Activated naive CD8-positive, alpha-beta T cell treated with anti-CD3 and anti-CD28 coated beads for 36 hours (primary cell): Measurements from ENCODE around the gene PPL. TPM values are rescaled to one million over a fixed set of nuclear protein-coding genes. Genes with fewer than 3 reads are reported as not detected.
A peak's percentile ranks its signal among the peaks of the same experiment; 100 is the strongest.

Experiments
- DNase-seq: peaks from one replicate; pipeline ENCODE4 v3.0.0; 2021
- H3K27ac Mint-ChIP-seq: one replicate; pipeline ENCODE4 v1.8.0; 2022; ENCODE audit warnings: mild to moderate bottlenecking, moderate library complexity, mixed read lengths
- H3K27me3 Mint-ChIP-seq: one replicate; pipeline ENCODE4 v1.8.0; 2022; ENCODE audit warnings: mild to moderate bottlenecking, mixed read lengths
- H3K36me3 Mint-ChIP-seq: one replicate; pipeline ENCODE4 v1.8.0; 2021; ENCODE audit warnings: mild to moderate bottlenecking, mixed read lengths
- H3K4me1 Mint-ChIP-seq: one replicate; pipeline ENCODE4 v1.8.0; 2021; ENCODE audit warnings: mixed read lengths
- H3K4me3 Mint-ChIP-seq: one replicate; pipeline ENCODE4 v1.8.0; 2022; ENCODE audit warnings: mild to moderate bottlenecking, moderate library complexity, mixed read lengths
- H3K9me3 Mint-ChIP-seq: one replicate; pipeline ENCODE4 v1.8.0; 2022; ENCODE audit warnings: mixed read lengths
- total RNA-seq, 2 experiments: library from RNA; stranded (reverse); gene quantifications; one replicate each; pipeline ENCODE4 v1.2.3, GENCODE V29; 2021

Gene PPL
- total RNA-seq, 2 experiments from 2014 or later, result not detected

DNA sequence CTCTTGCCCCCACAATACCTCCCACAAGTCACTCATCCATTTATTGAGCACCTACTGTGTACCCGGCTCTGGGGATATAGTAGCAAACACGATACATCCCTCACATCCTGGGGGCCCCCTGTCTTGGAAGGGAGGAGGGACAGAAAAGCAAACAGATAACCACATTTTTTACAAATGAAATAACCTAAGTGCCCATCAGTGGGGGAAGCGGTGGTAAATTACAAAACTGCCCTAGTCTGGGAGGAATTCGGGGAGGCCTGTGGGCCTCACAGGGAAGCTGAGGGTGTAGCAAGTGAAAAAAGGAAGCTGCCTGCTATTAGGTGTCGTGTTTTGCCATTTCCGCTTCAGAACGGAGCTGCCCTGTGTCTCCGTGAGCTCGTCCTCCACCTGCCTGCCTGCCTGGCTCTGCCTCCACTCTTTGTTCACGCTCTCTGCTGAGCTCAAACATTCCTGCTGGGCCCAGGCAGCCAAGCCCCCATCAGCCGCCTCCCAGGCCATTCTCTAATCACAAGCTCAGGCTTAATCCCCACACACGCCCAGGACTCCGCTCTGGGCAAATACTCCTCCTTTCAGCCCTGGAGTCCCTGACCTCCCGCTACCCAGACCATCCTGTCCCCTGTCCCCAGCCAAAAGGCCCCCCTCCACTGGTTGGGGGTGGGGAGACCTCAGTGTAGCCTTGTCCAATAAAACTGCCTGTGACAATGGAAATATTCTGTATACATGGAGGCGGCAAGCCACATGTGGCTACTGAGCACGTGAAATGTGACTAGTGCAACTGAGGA, 11.0 kb upstream of the PPL start:
- Mint-ChIP-seq H3K36me3 (no peaks in the 10 kb centered on the region), H3K4me3 (no peak overlapping the region), H3K9me3 (no peaks in the 10 kb centered on the region), H3K4me1 (no peaks in the 10 kb centered on the region), H3K27ac (peak overlapping the region; percentile 42), H3K27me3 (peaks cover 22% of the 10 kb centered on the region)
- no peak for DNase-seq

- no peak overlapping the region for H3K4me3 Mint-ChIP-seq
- no peaks in the 10 kb centered on the region for H3K4me1 Mint-ChIP-seq
- DNase-seq, result no peak
- H3K27me3 Mint-ChIP-seq, result peaks cover 22% of the 10 kb centered on the region
- no peaks in the 10 kb centered on the region for H3K36me3 Mint-ChIP-seq
- H3K27ac Mint-ChIP-seq, result no peak overlapping the region
- H3K9me3 Mint-ChIP-seq, result no peaks in the 10 kb centered on the region
These were observed 10.0 kb upstream of the PPL start for GRCh38 chr16:4946917-4947316.

- Mint-ChIP-seq H3K36me3 (no peaks in the 10 kb centered on the region), H3K27ac (no peak overlapping the region), H3K27me3 (peaks cover 22% of the 10 kb centered on the region), H3K4me3 (no peak overlapping the region), H3K4me1 (no peaks in the 10 kb centered on the region), H3K9me3 (no peaks in the 10 kb centered on the region)
- DNase-seq, result no peak
These were observed 8.9 kb upstream of the PPL start for GRCh38 chr16:4945560-4946502.

GRCh38 chr16:4944333-4945281, 7.7 kb upstream of the PPL start:
- no peak overlapping the region for H3K4me3 Mint-ChIP-seq
- no peak overlapping the region for H3K27ac Mint-ChIP-seq
- peak; percentile 20 for DNase-seq
- H3K36me3 Mint-ChIP-seq, result no peaks in the 10 kb centered on the region
- peaks cover 22% of the 10 kb centered on the region for H3K27me3 Mint-ChIP-seq
- H3K9me3 Mint-ChIP-seq, result no peaks in the 10 kb centered on the region
- no peaks in the 10 kb centered on the region for H3K4me1 Mint-ChIP-seq

- no peak overlapping the region for H3K4me3 Mint-ChIP-seq
- no peaks in the 10 kb centered on the region for H3K9me3 Mint-ChIP-seq
- peaks cover 24% of the 10 kb centered on the region for H3K27me3 Mint-ChIP-seq
- H3K36me3 Mint-ChIP-seq, result no peaks in the 10 kb centered on the region
- DNase-seq, result no peak
- H3K4me1 Mint-ChIP-seq, result no peaks in the 10 kb centered on the region
- H3K27ac Mint-ChIP-seq, result no peak overlapping the region
These were observed 5.5 kb upstream of the PPL start for GRCh38 chr16:4942481-4942880.

DNA sequence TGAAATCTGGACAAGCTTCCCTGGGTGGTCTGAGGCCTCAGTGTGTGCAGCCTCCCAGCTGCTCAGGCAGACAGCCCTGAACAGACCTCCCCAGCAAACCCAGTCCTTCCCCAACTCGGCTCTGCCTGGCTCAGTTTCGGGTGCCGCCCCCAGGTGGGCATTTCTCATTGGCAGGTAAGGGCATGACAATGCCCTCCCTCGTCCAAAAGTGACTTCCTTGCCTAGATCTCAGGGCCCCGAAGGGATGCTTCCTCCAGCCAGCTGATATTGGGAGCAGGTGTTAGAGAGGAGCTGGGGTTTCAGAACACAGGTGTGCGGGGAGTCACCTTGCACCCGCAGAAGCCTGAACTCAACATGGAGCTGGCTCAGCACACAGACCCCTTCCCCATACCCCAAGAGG, 3.8 kb upstream of the PPL start:
- no peaks in the 10 kb centered on the region for H3K4me1 Mint-ChIP-seq

DNA sequence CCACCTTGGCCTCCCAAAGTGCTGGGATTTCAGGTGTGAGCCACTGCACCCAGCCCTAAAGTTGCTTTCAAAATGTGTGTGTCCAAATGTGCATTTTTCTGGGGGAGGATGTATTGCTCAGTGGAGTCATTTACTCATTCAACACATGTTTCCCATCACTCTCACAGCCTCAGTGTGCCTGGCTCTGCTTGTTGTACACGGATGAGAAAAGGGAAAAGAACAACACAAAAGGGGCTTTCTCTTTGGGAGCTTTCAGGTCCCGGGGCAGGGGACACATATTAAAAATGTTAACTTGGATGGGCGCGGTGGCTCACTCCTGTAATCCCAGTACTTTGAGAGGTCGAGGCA, 1.7 kb upstream of the PPL start:
- no peak for DNase-seq
- H3K27ac Mint-ChIP-seq, result no peak overlapping the region
- no peaks in the 10 kb centered on the region for H3K9me3 Mint-ChIP-seq
- H3K36me3 Mint-ChIP-seq, result no peaks in the 10 kb centered on the region
- no peak overlapping the region for H3K4me3 Mint-ChIP-seq
- peaks cover 39% of the 10 kb centered on the region for H3K27me3 Mint-ChIP-seq
- H3K4me1 Mint-ChIP-seq, result no peaks in the 10 kb centered on the region

More for the DNA sequence above, 3.8 kb upstream of the PPL start:
- no peaks in the 10 kb centered on the region for H3K9me3 Mint-ChIP-seq
- H3K27ac Mint-ChIP-seq, result no peak overlapping the region
- H3K36me3 Mint-ChIP-seq, result no peaks in the 10 kb centered on the region
- peaks cover 32% of the 10 kb centered on the region for H3K27me3 Mint-ChIP-seq
- DNase-seq, result no peak
- H3K4me3 Mint-ChIP-seq, result no peak overlapping the region

- Mint-ChIP-seq H3K9me3 (no peaks in the 10 kb centered on the region), H3K27ac (no peak overlapping the region), H3K4me1 (no peaks in the 10 kb centered on the region), H3K36me3 (no peaks in the 10 kb centered on the region), H3K4me3 (peak overlapping the region; percentile 40), H3K27me3 (peaks cover 39% of the 10 kb centered on the region)
- DNase-seq, result no peak
These were observed 1.1 kb upstream of the PPL start for GRCh38 chr16:4937782-4938682.

DNA sequence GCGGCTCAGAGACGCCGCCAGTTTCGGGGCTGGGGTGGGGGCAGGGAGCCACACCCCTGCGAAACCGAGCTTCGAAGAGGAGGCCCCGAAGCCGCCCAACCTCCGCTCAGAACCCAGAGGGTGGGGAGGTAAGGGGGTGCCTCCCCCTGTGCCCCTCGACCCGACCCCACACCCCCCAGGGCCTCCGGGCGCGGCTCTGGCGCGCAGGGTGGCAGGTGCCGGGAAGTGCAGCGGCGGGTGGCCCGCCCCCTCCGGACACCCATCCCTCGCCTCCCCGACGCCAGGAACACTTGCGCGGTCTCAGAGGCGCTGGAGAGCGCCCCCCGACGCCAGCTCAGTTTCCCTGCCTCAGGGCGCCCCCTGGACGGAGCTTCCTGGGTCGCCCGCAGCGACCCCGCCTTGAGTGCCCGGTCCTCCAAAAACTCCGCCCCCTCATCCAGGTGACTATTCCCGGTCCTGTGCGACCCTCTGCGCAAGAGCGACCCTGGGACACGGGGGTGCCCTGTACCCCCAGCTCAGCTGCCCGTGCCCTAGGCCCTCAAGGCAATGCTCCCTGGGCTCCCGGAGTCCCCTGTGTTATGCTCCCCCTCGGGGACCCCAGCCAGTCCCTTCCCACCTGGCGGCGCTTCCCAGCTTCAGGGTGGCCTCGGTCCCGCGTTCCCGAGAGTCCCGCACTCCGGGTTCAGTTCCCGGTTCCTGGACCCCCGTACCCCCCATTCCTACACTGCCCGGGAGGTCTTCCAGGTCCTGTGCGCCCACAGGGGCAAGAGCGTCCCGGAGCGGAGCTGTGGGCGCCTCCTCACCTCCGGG, 562 bp downstream of the PPL start:
- H3K27me3 Mint-ChIP-seq, result peaks cover 39% of the 10 kb centered on the region
- DNase-seq, result peak; percentile 18
- no peaks in the 10 kb centered on the region for H3K9me3 Mint-ChIP-seq
- H3K4me1 Mint-ChIP-seq, result no peaks in the 10 kb centered on the region
- no peak overlapping the region for H3K27ac Mint-ChIP-seq
- H3K4me3 Mint-ChIP-seq, result peak overlapping the region; percentile 69
- H3K36me3 Mint-ChIP-seq, result no peaks in the 10 kb centered on the region

DNA sequence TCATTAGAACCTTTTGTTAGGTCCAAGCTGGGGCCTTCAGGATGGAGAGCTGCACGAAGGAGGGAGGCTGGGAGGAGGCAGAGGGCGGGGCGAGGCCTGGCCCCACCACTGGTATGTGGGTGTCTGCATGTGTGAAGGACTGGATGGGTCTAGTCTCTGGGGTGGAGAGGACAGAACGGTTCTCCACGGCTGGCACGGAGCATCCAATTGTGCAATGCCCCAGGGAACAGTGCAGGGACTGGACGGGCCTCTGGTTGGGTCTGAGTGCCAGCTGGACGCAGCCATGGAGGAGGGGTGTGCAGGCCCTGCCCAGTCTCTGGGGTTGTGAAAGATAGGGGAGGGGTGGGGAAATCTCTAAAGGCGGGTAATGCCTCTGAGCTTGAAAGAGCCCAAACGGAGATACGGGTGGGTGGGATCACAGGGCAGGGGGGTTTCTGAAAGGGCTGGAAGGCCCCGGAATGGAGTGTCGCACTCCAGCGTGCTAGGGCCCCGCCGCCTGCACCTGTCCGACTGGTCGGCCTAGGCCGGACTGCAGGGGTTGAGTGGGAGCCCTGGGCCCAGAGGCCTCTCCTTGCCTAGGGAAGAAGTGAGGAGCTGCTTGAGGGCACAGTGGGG, 1.6 kb downstream of the PPL start:
- H3K4me3 Mint-ChIP-seq, result no peak overlapping the region
- H3K9me3 Mint-ChIP-seq, result no peaks in the 10 kb centered on the region
- H3K27me3 Mint-ChIP-seq, result peaks cover 39% of the 10 kb centered on the region
- DNase-seq, result no peak
- H3K27ac Mint-ChIP-seq, result no peak overlapping the region
- H3K36me3 Mint-ChIP-seq, result no peaks in the 10 kb centered on the region
- H3K4me1 Mint-ChIP-seq, result no peaks in the 10 kb centered on the region

DNA sequence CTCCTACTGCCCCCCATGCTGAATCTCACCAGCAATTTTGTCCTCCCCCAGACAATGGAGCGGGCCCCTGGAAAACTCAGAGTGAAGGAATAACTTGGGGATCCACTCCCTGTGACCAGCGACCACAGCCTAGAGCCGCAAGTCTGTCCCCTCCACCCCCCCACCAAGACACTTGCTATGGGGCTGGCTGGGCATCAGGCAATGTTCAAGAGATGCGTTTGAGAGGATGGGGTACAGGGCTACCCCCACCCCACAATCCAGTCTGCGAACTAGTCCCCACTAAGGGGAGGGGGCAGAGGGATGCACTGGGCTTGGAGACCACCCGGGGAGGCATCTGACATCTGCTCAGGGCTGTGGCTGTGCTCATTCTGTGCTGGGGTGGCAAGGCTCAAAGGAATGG, 2.4 kb downstream of the PPL start:
- Mint-ChIP-seq H3K9me3 (no peaks in the 10 kb centered on the region), H3K27me3 (peaks cover 39% of the 10 kb centered on the region), H3K27ac (no peak overlapping the region), H3K4me1 (no peaks in the 10 kb centered on the region), H3K4me3 (no peak overlapping the region), H3K36me3 (no peaks in the 10 kb centered on the region)
- no peak for DNase-seq

- Mint-ChIP-seq H3K4me3 (no peak overlapping the region), H3K36me3 (no peaks in the 10 kb centered on the region), H3K27ac (no peak overlapping the region), H3K9me3 (no peaks in the 10 kb centered on the region), H3K27me3 (peaks cover 38% of the 10 kb centered on the region), H3K4me1 (no peaks in the 10 kb centered on the region)
- DNase-seq, result no peak
These were observed 3.0 kb downstream of the PPL start for GRCh38 chr16:4933871-4934395.

GRCh38 chr16:4933433-4933832, 3.5 kb downstream of the PPL start:
- Mint-ChIP-seq H3K27me3 (peaks cover 33% of the 10 kb centered on the region), H3K36me3 (no peaks in the 10 kb centered on the region), H3K4me3 (no peak overlapping the region), H3K27ac (no peak overlapping the region), H3K9me3 (no peaks in the 10 kb centered on the region), H3K4me1 (no peaks in the 10 kb centered on the region)
- DNase-seq, result no peak
